ENCODE data around the gene SKA2.
"Not testable (repeated sequence)": the region's sequence is repeated elsewhere in the genome, so short reads cannot be mapped to it uniquely, and the experiment has no call there.

Gene SKA2

GRCh38 chr17:59151591-59151990, 3.4 kb downstream of the SKA2 start:
- no peak for DNase-seq (ENCODE audit: low spot score)

GRCh38 chr17:59151006-59151405, 4.0 kb downstream of the SKA2 start:
- no peak for DNase-seq (ENCODE audit: low spot score)

- no peak for DNase-seq (ENCODE audit: low spot score)
These were observed 5.0 kb downstream of the SKA2 start for GRCh38 chr17:59149841-59150511.

GRCh38 chr17:59149051-59149450, 5.9 kb downstream of the SKA2 start:
- no peak for DNase-seq (ENCODE audit: low spot score)

GRCh38 chr17:59145571-59146096, 9.4 kb downstream of the SKA2 start:
- no peak for DNase-seq (ENCODE audit: low spot score)

- DNase-seq (ENCODE audit: low spot score): no peak
These were observed 13.1 kb downstream of the SKA2 start for GRCh38 chr17:59141860-59142259.

- no peak for DNase-seq (ENCODE audit: low spot score)
These were observed 15.0 kb downstream of the SKA2 start for GRCh38 chr17:59139939-59140338.

GRCh38 chr17:59138339-59138738, 16.6 kb downstream of the SKA2 start:
- not testable (repeated sequence) for DNase-seq (ENCODE audit: low spot score)

GRCh38 chr17:59131131-59131530, 23.9 kb downstream of the SKA2 start:
- no peak for DNase-seq (ENCODE audit: low spot score)

- no peak for DNase-seq (ENCODE audit: low spot score)
These were observed 25.2 kb downstream of the SKA2 start for GRCh38 chr17:59129814-59130213.

- DNase-seq (ENCODE audit: low spot score): no peak
These were observed 28.1 kb downstream of the SKA2 start for GRCh38 chr17:59126809-59127417.

GRCh38 chr17:59124665-59125064, 30.3 kb downstream of the SKA2 start:
- DNase-seq (ENCODE audit: low spot score): no peak

- no peak for DNase-seq (ENCODE audit: low spot score)
These were observed 33.0 kb downstream of the SKA2 start for GRCh38 chr17:59121901-59122480.

GRCh38 chr17:59115474-59115873, 39.5 kb downstream of the SKA2 start:
- DNase-seq (ENCODE audit: low spot score): no peak

- no peak for DNase-seq (ENCODE audit: low spot score)
These were observed 43.4 kb downstream of the SKA2 start for GRCh38 chr17:59111539-59111938.

- DNase-seq (ENCODE audit: low spot score): no peak
These were observed 44.0 kb downstream of the SKA2 start for GRCh38 chr17:59110973-59111372.

GRCh38 chr17:59108400-59109102, 46.4 kb downstream of the SKA2 start:
- no peak for DNase-seq (ENCODE audit: low spot score)

GRCh38 chr17:59107306-59107670, 47.7 kb downstream of the SKA2 start:
- no peak for DNase-seq (ENCODE audit: low spot score)

GRCh38 chr17:59106463-59107305, 48.3 kb downstream of the SKA2 start, which contains the start of gene TRIM37:
Gene TRIM37 (minus strand): TSS chr17:59106880. CDS start chr17:59106461, 419 bp downstream.
- peak; percentile 99 for DNase-seq (ENCODE audit: low spot score)

- peak; percentile 43 for DNase-seq (ENCODE audit: low spot score)
These were observed 49.0 kb downstream of the SKA2 start for GRCh38 chr17:59105852-59106462.

- DNase-seq (ENCODE audit: low spot score): no peak
These were observed 53.8 kb downstream of the SKA2 start for GRCh38 chr17:59101178-59101577.

Measured in AG08396 (cell line).